Measurements from ENCODE around the gene CLDN14.

The CLDN14 gene

GRCh38 chr21:36494557-36494956, 14.6 kb upstream of the CLDN14 start:
- no peaks in the 10 kb centered on the region for H3K27me3 ChIP-seq (ENCODE audit: control insufficient read depth, insufficient read depth, low read length)
- H3K36me3 ChIP-seq (ENCODE audit: control insufficient read depth, low read depth, low read length) = no peaks in the 10 kb centered on the region
- H3K9me3 ChIP-seq (ENCODE audit: control insufficient read depth, low read depth, low read length) = no peaks in the 10 kb centered on the region
- no peak overlapping the region for H3K9ac ChIP-seq (ENCODE audit: low read length)
- H3K4me1 ChIP-seq (ENCODE audit: control insufficient read depth, low read depth, low read length) = no peaks in the 10 kb centered on the region
- H3K27ac ChIP-seq (ENCODE audit: low read length) = no peak overlapping the region
- H3K4me3 ChIP-seq (ENCODE audit: low read length) = no peak overlapping the region

- Histone ChIP-seq H3K4me3 (ENCODE audit: low read length) (no peak overlapping the region), H3K4me1 (ENCODE audit: control insufficient read depth, low read depth, low read length) (no peaks in the 10 kb centered on the region), H3K27ac (ENCODE audit: low read length) (no peak overlapping the region), H3K9ac (ENCODE audit: low read length) (no peak overlapping the region), H3K36me3 (ENCODE audit: control insufficient read depth, low read depth, low read length) (no peaks in the 10 kb centered on the region), H3K9me3 (ENCODE audit: control insufficient read depth, low read depth, low read length) (no peaks in the 10 kb centered on the region), H3K27me3 (ENCODE audit: control insufficient read depth, insufficient read depth, low read length) (no peaks in the 10 kb centered on the region)
These were observed 11.4 kb upstream of the CLDN14 start for GRCh38 chr21:36491209-36491910.

GRCh38 chr21:36489776-36490165, 9.8 kb upstream of the CLDN14 start:
- Histone ChIP-seq H3K9me3 (ENCODE audit: control insufficient read depth, low read depth, low read length) (no peaks in the 10 kb centered on the region), H3K27ac (ENCODE audit: low read length) (no peak overlapping the region), H3K36me3 (ENCODE audit: control insufficient read depth, low read depth, low read length) (no peaks in the 10 kb centered on the region), H3K4me3 (ENCODE audit: low read length) (no peak overlapping the region), H3K27me3 (ENCODE audit: control insufficient read depth, insufficient read depth, low read length) (no peaks in the 10 kb centered on the region), H3K4me1 (ENCODE audit: control insufficient read depth, low read depth, low read length) (no peaks in the 10 kb centered on the region), H3K9ac (ENCODE audit: low read length) (no peak overlapping the region)

GRCh38 chr21:36489103-36489775, 9.3 kb upstream of the CLDN14 start:
- Histone ChIP-seq H3K36me3 (ENCODE audit: control insufficient read depth, low read depth, low read length) (no peaks in the 10 kb centered on the region), H3K4me1 (ENCODE audit: control insufficient read depth, low read depth, low read length) (no peaks in the 10 kb centered on the region), H3K9ac (ENCODE audit: low read length) (no peak overlapping the region), H3K4me3 (ENCODE audit: low read length) (no peak overlapping the region), H3K9me3 (ENCODE audit: control insufficient read depth, low read depth, low read length) (no peaks in the 10 kb centered on the region), H3K27ac (ENCODE audit: low read length) (no peak overlapping the region), H3K27me3 (ENCODE audit: control insufficient read depth, insufficient read depth, low read length) (no peaks in the 10 kb centered on the region)

GRCh38 chr21:36487641-36488307, 7.9 kb upstream of the CLDN14 start:
- H3K36me3 ChIP-seq (ENCODE audit: control insufficient read depth, low read depth, low read length) = no peaks in the 10 kb centered on the region
- H3K9me3 ChIP-seq (ENCODE audit: control insufficient read depth, low read depth, low read length) = no peaks in the 10 kb centered on the region
- H3K4me1 ChIP-seq (ENCODE audit: control insufficient read depth, low read depth, low read length) = no peaks in the 10 kb centered on the region
- no peaks in the 10 kb centered on the region for H3K27me3 ChIP-seq (ENCODE audit: control insufficient read depth, insufficient read depth, low read length)
- no peak overlapping the region for H3K9ac ChIP-seq (ENCODE audit: low read length)
- H3K27ac ChIP-seq (ENCODE audit: low read length) = no peak overlapping the region
- no peak overlapping the region for H3K4me3 ChIP-seq (ENCODE audit: low read length)

- Histone ChIP-seq H3K36me3 (ENCODE audit: control insufficient read depth, low read depth, low read length) (no peaks in the 10 kb centered on the region), H3K9me3 (ENCODE audit: control insufficient read depth, low read depth, low read length) (no peaks in the 10 kb centered on the region), H3K27me3 (ENCODE audit: control insufficient read depth, insufficient read depth, low read length) (no peaks in the 10 kb centered on the region), H3K9ac (ENCODE audit: low read length) (no peak overlapping the region), H3K27ac (ENCODE audit: low read length) (no peak overlapping the region), H3K4me1 (ENCODE audit: control insufficient read depth, low read depth, low read length) (no peaks in the 10 kb centered on the region), H3K4me3 (ENCODE audit: low read length) (no peak overlapping the region)
These were observed 6.3 kb upstream of the CLDN14 start for GRCh38 chr21:36486246-36486645.

GRCh38 chr21:36485476-36485875, 5.6 kb upstream of the CLDN14 start:
- Histone ChIP-seq H3K27ac (ENCODE audit: low read length) (no peak overlapping the region), H3K27me3 (ENCODE audit: control insufficient read depth, insufficient read depth, low read length) (no peaks in the 10 kb centered on the region), H3K36me3 (ENCODE audit: control insufficient read depth, low read depth, low read length) (no peaks in the 10 kb centered on the region), H3K4me3 (ENCODE audit: low read length) (no peak overlapping the region), H3K9me3 (ENCODE audit: control insufficient read depth, low read depth, low read length) (no peaks in the 10 kb centered on the region), H3K9ac (ENCODE audit: low read length) (no peak overlapping the region), H3K4me1 (ENCODE audit: control insufficient read depth, low read depth, low read length) (no peaks in the 10 kb centered on the region)

- Histone ChIP-seq H3K4me1 (ENCODE audit: control insufficient read depth, low read depth, low read length) (no peaks in the 10 kb centered on the region), H3K9me3 (ENCODE audit: control insufficient read depth, low read depth, low read length) (no peaks in the 10 kb centered on the region), H3K36me3 (ENCODE audit: control insufficient read depth, low read depth, low read length) (no peaks in the 10 kb centered on the region), H3K27ac (ENCODE audit: low read length) (no peak overlapping the region), H3K9ac (ENCODE audit: low read length) (no peak overlapping the region), H3K27me3 (ENCODE audit: control insufficient read depth, insufficient read depth, low read length) (no peaks in the 10 kb centered on the region), H3K4me3 (ENCODE audit: low read length) (no peak overlapping the region)
These were observed 3.2 kb upstream of the CLDN14 start for GRCh38 chr21:36483095-36483494.

GRCh38 chr21:36482673-36483072, 2.8 kb upstream of the CLDN14 start:
- no peak overlapping the region for H3K9ac ChIP-seq (ENCODE audit: low read length)
- H3K27me3 ChIP-seq (ENCODE audit: control insufficient read depth, insufficient read depth, low read length) = no peaks in the 10 kb centered on the region
- no peaks in the 10 kb centered on the region for H3K36me3 ChIP-seq (ENCODE audit: control insufficient read depth, low read depth, low read length)
- H3K4me1 ChIP-seq (ENCODE audit: control insufficient read depth, low read depth, low read length) = no peaks in the 10 kb centered on the region
- H3K27ac ChIP-seq (ENCODE audit: low read length) = no peak overlapping the region
- no peaks in the 10 kb centered on the region for H3K9me3 ChIP-seq (ENCODE audit: control insufficient read depth, low read depth, low read length)
- H3K4me3 ChIP-seq (ENCODE audit: low read length) = no peak overlapping the region

GRCh38 chr21:36482181-36482580, 2.3 kb upstream of the CLDN14 start:
- H3K4me1 ChIP-seq (ENCODE audit: control insufficient read depth, low read depth, low read length) = no peaks in the 10 kb centered on the region
- no peak overlapping the region for H3K9ac ChIP-seq (ENCODE audit: low read length)
- H3K27ac ChIP-seq (ENCODE audit: low read length) = no peak overlapping the region
- no peaks in the 10 kb centered on the region for H3K9me3 ChIP-seq (ENCODE audit: control insufficient read depth, low read depth, low read length)
- no peaks in the 10 kb centered on the region for H3K27me3 ChIP-seq (ENCODE audit: control insufficient read depth, insufficient read depth, low read length)
- H3K4me3 ChIP-seq (ENCODE audit: low read length) = no peak overlapping the region
- no peaks in the 10 kb centered on the region for H3K36me3 ChIP-seq (ENCODE audit: control insufficient read depth, low read depth, low read length)

GRCh38 chr21:36481639-36482038, 1.7 kb upstream of the CLDN14 start:
- Histone ChIP-seq H3K9me3 (ENCODE audit: control insufficient read depth, low read depth, low read length) (no peaks in the 10 kb centered on the region), H3K27ac (ENCODE audit: low read length) (no peak overlapping the region), H3K27me3 (ENCODE audit: control insufficient read depth, insufficient read depth, low read length) (no peaks in the 10 kb centered on the region), H3K36me3 (ENCODE audit: control insufficient read depth, low read depth, low read length) (no peaks in the 10 kb centered on the region), H3K9ac (ENCODE audit: low read length) (no peak overlapping the region), H3K4me3 (ENCODE audit: low read length) (no peak overlapping the region), H3K4me1 (ENCODE audit: control insufficient read depth, low read depth, low read length) (no peaks in the 10 kb centered on the region)

- Histone ChIP-seq H3K36me3 (ENCODE audit: control insufficient read depth, low read depth, low read length) (no peaks in the 10 kb centered on the region), H3K9ac (ENCODE audit: low read length) (no peak overlapping the region), H3K4me3 (ENCODE audit: low read length) (no peak overlapping the region), H3K9me3 (ENCODE audit: control insufficient read depth, low read depth, low read length) (no peaks in the 10 kb centered on the region), H3K27ac (ENCODE audit: low read length) (no peak overlapping the region), H3K4me1 (ENCODE audit: control insufficient read depth, low read depth, low read length) (no peaks in the 10 kb centered on the region), H3K27me3 (ENCODE audit: control insufficient read depth, insufficient read depth, low read length) (no peaks in the 10 kb centered on the region)
These were observed 696 bp upstream of the CLDN14 start for GRCh38 chr21:36480618-36481017.
